ENCODE measurements around the gene TMEM147.
A peak's percentile ranks its signal among the peaks of the same experiment; 100 is the strongest.

TMEM147 gene

GRCh38 chr19:35549174-35549788 lies 3.9 kb downstream of the TMEM147 start (continued):
- TF ChIP-seq, protein P1, sequence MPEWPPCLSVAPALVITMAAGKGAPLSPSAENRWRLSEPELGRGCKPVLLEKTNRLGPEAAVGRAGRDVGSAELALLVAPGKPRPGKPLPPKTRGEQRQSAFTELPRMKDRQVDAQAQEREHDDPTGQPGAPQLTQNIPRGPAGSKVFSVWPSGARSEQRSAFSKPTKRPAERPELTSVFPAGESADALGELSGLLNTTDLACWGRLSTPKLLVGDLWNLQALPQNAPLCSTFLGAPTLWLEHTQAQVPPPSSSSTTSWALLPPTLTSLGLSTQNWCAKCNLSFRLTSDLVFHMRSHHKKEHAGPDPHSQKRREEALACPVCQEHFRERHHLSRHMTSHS (tag by site-specific recombination; IDR thresholded peaks at IDR 0.05), result 0 out of 2 replicates have a peak, but pooled peaks have one; percentile 29
- TF ChIP-seq KLF7 (tag by site-specific recombination; IDR thresholded peaks at IDR 0.05; ENCODE audit: borderline replicate concordance) (no peak), IKZF3 (tag by site-specific recombination; IDR thresholded peaks at IDR 0.05) (peak; percentile 58; the same call in 1 of the 2 replicates), PRDM10 (tag by site-specific recombination; IDR thresholded peaks at IDR 0.05) (peak; percentile 36; the same call in 1 of the 2 replicates), ZNF843 (tag by site-specific recombination; IDR thresholded peaks at IDR 0.05) (no peak), PRDM1 (tag by site-specific recombination; IDR thresholded peaks at IDR 0.05) (no peak), ZNF175 (tag by site-specific recombination; IDR thresholded peaks at IDR 0.05) (peak; percentile 73; the same call in 1 of the 2 replicates), KLF9 (tag by site-specific recombination; IDR thresholded peaks at IDR 0.05; ENCODE audit: low read depth) (no peak), SP7 (tag by site-specific recombination; IDR thresholded peaks at IDR 0.05) (0 out of 2 replicates have a peak, but pooled peaks have one; percentile 25), CTCF (tag by site-specific recombination; IDR thresholded peaks at IDR 0.05) (peak; percentile 98), TRIM28 (IDR thresholded peaks at IDR 0.05; ENCODE audit: borderline replicate concordance, low read length) (no peak), ZNF2 (tag by site-specific recombination; IDR thresholded peaks at IDR 0.05) (peak; percentile 83; the same call in 1 of the 2 replicates), ZBTB21 (tag by site-specific recombination; IDR thresholded peaks at IDR 0.05) (peak; percentile 37; the same call in 1 of the 2 replicates), ZFHX2 (tag by site-specific recombination; conservative IDR thresholded peaks at IDR 0.05) (no peak), ZNF398 (tag by site-specific recombination; IDR thresholded peaks at IDR 0.05) (no peak), ZEB2 (tag by site-specific recombination; IDR thresholded peaks at IDR 0.05) (peak; percentile 85)
- TF ChIP-seq, protein P2, sequence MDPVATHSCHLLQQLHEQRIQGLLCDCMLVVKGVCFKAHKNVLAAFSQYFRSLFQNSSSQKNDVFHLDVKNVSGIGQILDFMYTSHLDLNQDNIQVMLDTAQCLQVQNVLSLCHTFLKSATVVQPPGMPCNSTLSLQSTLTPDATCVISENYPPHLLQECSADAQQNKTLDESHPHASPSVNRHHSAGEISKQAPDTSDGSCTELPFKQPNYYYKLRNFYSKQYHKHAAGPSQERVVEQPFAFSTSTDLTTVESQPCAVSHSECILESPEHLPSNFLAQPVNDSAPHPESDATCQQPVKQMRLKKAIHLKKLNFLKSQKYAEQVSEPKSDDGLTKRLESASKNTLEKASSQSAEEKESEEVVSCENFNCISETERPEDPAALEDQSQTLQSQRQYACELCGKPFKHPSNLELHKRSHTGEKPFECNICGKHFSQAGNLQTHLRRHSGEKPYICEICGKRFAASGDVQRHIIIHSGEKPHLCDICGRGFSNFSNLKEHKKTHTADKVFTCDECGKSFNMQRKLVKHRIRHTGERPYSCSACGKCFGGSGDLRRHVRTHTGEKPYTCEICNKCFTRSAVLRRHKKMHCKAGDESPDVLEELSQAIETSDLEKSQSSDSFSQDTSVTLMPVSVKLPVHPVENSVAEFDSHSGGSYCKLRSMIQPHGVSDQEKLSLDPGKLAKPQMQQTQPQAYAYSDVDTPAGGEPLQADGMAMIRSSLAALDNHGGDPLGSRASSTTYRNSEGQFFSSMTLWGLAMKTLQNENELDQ (tag by site-specific recombination; IDR thresholded peaks at IDR 0.05; ENCODE audit: low read depth), result no peak
- TF ChIP-seq, protein P3, sequence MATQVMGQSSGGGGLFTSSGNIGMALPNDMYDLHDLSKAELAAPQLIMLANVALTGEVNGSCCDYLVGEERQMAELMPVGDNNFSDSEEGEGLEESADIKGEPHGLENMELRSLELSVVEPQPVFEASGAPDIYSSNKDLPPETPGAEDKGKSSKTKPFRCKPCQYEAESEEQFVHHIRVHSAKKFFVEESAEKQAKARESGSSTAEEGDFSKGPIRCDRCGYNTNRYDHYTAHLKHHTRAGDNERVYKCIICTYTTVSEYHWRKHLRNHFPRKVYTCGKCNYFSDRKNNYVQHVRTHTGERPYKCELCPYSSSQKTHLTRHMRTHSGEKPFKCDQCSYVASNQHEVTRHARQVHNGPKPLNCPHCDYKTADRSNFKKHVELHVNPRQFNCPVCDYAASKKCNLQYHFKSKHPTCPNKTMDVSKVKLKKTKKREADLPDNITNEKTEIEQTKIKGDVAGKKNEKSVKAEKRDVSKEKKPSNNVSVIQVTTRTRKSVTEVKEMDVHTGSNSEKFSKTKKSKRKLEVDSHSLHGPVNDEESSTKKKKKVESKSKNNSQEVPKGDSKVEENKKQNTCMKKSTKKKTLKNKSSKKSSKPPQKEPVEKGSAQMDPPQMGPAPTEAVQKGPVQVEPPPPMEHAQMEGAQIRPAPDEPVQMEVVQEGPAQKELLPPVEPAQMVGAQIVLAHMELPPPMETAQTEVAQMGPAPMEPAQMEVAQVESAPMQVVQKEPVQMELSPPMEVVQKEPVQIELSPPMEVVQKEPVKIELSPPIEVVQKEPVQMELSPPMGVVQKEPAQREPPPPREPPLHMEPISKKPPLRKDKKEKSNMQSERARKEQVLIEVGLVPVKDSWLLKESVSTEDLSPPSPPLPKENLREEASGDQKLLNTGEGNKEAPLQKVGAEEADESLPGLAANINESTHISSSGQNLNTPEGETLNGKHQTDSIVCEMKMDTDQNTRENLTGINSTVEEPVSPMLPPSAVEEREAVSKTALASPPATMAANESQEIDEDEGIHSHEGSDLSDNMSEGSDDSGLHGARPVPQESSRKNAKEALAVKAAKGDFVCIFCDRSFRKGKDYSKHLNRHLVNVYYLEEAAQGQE (tag by site-specific recombination; IDR thresholded peaks at IDR 0.05), result no peak
- TF ChIP-seq, protein P4, sequence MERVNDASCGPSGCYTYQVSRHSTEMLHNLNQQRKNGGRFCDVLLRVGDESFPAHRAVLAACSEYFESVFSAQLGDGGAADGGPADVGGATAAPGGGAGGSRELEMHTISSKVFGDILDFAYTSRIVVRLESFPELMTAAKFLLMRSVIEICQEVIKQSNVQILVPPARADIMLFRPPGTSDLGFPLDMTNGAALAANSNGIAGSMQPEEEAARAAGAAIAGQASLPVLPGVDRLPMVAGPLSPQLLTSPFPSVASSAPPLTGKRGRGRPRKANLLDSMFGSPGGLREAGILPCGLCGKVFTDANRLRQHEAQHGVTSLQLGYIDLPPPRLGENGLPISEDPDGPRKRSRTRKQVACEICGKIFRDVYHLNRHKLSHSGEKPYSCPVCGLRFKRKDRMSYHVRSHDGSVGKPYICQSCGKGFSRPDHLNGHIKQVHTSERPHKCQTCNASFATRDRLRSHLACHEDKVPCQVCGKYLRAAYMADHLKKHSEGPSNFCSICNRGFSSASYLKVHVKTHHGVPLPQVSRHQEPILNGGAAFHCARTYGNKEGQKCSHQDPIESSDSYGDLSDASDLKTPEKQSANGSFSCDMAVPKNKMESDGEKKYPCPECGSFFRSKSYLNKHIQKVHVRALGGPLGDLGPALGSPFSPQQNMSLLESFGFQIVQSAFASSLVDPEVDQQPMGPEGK (tag by site-specific recombination; IDR thresholded peaks at IDR 0.05), result 0 out of 2 replicates have a peak, but pooled peaks have one; percentile 38
- TF ChIP-seq, protein P5, sequence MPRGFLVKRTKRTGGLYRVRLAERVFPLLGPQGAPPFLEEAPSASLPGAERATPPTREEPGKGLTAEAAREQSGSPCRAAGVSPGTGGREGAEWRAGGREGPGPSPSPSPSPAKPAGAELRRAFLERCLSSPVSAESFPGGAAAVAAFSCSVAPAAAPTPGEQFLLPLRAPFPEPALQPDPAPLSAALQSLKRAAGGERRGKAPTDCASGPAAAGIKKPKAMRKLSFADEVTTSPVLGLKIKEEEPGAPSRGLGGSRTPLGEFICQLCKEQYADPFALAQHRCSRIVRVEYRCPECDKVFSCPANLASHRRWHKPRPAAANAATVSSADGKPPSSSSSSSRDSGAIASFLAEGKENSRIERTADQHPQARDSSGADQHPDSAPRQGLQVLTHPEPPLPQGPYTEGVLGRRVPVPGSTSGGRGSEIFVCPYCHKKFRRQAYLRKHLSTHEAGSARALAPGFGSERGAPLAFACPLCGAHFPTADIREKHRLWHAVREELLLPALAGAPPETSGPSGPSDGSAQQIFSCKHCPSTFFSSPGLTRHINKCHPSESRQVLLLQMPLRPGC (tag by site-specific recombination; IDR thresholded peaks at IDR 0.05), result no peak

All from HEK293 (cell line).